Measurements from ENCODE around the gene NCS1.

The NCS1 gene

DNA sequence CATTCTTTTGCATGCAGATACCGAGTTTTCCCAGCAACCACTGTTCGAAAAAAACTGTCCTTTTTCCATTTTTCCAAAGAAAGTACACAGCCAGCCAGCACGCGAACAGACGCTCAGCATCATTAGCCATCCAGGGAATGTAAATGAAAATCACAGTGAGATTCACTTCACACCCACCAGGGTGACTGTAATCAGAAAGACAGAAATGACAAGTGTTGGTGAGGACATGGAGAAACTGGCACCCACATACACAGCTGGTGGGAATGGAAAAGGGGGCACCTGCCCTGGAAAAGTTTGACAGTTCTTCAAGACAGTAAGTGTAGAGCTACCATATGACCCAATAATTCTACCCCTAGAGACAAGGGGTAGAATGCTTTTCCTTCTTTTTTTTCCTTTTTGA lies 25.0 kb upstream of the NCS1 start:
- no peak for DNase-seq (ENCODE audit: low read depth in 3 of 3)

DNA sequence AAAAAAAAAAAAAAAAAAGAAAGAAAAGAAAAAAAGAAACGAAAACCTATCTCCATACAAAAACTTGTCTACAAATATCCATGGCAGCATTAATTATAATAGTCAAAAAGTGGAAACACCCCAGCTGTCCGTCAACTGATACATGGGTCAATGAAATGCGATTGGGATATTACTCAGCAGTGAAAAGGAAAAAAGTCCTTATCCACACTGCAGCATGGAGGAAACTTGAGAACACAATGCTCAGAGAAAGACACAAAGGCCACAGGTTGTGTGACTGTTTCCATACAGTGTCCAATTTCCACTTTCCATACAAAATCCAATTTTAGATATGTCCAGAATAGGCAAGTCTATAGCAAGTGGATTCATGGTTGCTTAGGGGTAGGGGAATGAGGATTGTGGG lies 24.3 kb upstream of the NCS1 start:
- DNase-seq (ENCODE audit: low read depth in 3 of 3), result no peak

DNA sequence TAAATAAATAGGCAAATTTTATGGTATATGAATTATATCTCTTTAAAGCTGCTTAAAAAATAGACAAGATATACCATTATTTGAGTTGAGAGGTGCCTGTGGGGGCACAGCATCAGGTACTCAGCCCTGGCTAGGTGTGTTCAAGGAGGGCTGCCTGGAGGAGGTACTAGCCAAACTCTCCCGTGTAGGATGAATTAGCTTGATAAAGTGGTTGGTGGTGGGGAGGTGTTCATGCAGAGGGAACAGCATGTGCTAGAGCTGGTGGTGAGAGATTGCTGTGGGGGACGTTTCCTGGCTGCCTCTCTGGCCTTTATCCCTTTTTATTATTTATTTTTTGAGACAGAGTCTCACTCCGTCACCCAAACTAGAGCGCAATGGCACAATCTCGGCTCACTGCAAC lies 23.2 kb upstream of the NCS1 start:
- no peak for DNase-seq (ENCODE audit: low read depth in 3 of 3)

DNA sequence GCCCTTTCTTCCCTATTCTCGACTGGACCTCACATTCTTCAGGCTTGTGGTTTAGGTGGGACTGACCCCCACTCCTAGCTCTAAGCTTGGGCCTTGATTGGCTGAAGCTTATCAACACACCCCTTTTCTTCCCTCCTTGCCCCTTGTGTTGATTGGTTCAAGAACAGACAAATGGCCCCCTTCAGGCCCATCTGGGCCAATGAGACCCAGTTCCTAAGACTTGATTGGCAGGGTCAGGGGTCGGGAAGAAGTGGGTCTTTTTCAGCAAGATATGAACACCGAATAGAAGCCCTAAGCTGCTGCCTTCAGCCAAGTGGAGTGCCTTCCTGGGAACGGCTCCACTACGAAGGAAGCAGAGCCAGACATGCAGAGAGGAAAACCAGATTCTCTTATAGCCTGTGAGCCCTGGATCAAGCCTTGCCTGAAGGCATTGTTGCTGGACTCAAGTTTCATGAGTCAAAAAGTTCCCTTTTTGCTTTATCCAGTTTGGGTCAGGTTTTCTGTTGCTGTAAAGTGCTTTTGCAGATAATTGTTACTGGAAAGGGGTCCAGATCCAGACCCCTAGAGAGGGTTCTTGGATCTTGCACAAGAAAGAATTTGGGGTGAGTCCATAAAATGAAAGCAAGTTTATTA lies 22.4 kb upstream of the NCS1 start:
- DNase-seq (ENCODE audit: low read depth in 3 of 3), result no peak

DNA sequence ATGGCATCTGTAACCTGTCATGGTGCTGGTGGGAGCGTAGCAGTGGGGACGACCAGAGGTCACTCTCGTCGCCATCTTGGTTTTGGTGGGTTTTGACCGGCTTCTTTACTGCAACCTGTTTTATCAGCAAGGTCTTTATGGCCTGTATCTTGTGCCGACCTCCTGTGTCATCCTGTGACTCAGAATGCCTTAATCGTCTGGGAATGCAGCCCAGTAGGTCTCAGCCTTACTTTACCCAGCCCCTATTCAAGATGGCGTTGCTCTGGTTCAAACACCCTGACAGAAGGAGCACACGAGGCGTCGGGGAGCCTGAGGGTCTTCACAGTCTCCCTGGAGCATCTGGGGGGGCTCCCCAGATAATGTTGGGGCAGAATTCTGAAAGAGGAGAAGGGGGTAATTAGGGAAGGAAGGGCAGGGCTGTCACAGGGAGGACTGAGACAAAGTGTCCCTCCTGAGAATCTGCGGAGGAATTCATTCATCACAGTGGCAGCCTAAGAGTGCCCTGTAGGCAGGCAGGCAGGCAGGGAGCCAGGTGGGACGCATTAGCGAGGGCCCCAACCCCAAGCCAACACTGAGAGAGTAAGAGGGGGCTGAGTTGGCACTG lies 21.3 kb upstream of the NCS1 start:
- no peak for DNase-seq (ENCODE audit: low read depth in 3 of 3)

DNA sequence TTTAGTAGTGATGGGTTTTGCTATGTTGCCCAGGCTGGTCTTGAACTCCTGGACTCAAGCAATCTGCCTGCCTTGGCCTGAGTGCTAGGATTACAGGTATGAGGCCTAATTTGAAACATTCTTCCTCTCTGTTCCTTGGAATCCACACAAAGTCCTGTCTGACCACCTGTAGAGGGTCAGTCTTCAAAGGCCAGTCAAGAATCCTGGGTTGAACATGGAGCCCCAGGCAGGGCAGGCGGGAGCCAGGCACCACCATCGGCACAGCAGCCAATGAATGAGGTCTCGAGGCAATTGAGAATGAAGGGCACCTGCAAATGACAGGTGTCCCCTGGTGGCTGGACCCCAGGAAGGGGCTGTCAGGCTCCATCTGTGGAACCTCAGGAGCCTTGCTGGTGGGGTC lies 17.4 kb upstream of the NCS1 start:
- DNase-seq (ENCODE audit: low read depth in 3 of 3), result no peak

DNA sequence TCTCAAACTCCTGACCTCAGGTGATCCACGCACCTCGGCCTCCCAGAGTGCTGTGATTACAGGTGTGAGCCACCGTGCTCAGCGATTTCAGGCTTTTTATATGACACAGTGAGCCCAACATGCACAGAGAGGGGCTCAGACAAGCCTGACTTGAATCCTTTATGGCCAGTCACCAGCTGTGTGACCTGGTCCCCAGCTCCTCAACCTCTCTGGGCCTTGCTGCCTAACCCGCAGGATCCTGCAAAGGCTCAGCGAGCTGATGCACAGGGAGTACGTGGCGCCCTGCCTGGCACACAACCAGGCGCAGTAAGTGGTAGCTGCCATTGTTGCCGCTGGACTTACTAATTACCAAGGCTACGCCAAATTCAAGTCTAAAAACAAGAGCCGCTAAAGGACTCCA lies 16.6 kb upstream of the NCS1 start:
- no peak for DNase-seq (ENCODE audit: low read depth in 3 of 3)

DNA sequence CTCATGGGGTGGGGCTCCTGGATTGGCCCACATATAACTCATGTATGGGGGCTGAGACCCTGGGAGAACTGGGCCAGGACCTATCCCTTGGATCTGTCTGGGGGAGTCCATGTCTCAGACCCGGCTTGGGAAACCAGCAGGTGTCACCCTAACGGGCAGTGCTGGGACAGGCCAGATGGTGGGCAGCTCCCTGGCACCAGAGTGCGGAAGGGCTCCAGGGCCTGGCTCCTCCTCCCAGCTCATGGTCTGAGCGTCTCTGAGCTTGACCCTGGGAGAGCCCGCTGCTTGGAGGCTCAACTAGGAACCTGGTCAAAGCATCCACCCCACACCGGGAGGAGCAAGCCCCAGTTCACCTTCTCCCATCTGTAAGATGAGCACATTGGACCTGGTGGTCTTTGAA lies 15.5 kb upstream of the NCS1 start:
- DNase-seq (ENCODE audit: low read depth in 3 of 3), result no peak

DNA sequence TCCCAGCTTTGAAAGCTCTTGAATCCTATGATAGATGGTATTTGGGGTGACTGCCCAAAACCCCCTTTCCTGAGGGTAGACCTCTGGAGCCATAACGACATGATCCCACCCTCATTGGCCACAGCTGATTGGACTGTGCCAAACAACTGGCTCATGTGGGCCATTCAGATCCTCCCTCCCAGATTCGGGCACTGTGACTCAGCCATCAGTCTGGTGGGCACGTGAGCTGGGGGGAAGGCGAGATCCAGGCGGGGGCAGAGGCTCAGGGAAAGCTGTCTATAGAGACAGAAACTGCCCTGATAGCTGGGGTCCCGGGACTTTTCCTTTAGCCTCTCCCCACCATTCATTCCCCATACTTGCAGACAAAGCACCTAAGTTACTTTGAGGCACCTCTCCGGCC lies 15.1 kb upstream of the NCS1 start:
- DNase-seq (ENCODE audit: low read depth in 3 of 3), result no peak

DNA sequence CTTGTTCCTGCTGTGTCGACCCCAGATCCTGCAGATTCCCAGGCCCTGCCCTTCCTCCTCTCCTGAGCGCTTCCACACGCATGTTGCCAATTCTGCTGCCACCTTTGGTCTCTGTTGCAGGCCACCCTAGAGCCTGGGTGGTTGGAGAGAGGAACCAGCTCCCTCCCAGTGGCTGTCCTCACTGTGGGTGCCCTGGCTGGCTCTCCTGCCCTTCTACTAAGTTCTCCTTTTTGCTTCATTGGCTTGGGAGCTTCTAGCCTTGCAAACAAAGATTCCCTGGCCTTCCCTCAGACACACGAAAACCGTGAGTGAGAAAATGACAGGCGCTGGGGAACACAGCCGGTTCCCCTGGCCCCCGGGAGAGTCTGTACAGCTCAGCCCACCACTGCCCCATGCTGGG lies 14.2 kb upstream of the NCS1 start:
- no peak for DNase-seq (ENCODE audit: low read depth in 3 of 3)

DNA sequence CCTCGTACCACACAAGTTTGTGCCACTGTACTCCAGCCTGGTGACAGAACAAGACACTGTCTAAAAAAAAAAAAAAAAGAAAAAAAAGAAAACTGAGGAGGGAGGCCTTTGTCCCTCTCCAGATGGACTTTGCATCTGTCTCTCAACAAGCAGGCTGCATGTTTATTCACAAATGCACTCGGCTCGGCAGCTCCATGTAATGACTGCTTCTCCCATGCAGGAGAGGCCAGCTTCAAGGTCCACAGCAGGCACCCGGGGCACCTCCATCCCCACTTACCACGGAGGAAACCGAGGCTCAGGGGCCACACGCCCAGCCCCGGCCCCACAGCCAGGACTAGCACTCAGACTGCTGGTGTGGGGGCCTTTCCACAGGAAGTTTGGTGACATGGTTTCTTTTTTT lies 13.1 kb upstream of the NCS1 start:
- no peak for DNase-seq (ENCODE audit: low read depth in 3 of 3)

DNA sequence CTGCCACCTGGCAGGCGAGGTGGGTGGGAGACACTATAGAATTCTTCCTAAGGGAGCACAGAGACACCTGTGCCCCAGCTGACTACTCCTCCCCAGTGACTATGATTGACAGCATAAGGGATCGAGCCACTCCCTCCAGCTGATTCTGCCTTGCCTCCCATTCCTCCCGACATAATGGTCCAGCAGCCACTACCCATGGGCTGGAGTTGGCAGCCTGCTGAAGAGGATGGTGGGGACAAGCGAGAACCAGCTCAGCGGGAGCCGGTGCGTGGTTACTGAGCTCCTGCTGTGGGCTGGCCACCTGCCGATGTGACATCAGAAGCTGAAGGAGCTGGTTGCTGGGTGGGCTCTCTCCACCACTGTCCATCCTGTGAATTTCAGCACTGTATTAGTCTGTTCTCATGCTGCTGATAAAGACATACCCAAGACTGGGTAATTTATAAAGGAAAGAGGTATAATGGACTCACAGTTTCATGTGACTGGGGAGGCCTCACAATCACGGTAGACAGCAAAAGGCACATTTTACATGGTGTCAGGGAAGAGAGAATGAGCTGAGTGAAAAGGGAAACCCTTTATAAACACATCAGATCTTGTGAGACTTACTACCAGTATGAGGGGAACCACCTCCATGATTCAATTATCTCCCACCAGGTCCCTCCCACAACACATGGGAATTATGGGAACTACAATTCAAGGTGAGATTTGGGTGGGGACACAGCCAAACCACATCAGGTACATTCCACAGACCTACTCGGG lies 12.1 kb upstream of the NCS1 start:
- DNase-seq (ENCODE audit: low read depth in 3 of 3), result no peak

DNA sequence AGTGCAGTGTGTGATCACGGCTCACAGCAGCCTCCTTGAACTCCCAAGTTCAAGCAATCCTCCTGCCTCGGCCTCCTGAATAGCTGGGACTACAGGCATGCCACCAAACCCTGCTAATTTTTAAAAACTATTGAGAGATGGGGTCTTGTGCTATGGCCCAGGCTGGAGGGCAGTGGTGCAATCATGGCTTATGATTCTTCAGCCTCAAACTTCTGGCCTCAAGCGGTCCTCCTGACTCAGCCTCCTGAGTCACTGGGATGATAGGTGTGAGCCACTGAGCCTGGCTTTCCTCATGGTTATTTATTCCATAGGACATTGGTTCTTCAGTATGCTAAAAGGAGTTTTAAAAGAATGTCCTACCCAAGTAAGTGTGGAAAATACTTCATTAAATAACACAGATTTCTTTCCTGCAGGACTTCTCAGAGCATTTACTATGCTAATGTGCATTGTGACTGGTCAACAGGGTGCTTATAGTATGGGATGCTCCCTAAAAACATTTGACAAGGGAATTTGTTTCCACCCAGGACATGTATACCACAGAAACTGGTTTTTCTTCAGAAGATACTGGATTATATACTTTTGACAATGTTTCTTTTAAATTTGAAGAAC lies 11.2 kb upstream of the NCS1 start:
- no peak for DNase-seq (ENCODE audit: low read depth in 3 of 3)

DNA sequence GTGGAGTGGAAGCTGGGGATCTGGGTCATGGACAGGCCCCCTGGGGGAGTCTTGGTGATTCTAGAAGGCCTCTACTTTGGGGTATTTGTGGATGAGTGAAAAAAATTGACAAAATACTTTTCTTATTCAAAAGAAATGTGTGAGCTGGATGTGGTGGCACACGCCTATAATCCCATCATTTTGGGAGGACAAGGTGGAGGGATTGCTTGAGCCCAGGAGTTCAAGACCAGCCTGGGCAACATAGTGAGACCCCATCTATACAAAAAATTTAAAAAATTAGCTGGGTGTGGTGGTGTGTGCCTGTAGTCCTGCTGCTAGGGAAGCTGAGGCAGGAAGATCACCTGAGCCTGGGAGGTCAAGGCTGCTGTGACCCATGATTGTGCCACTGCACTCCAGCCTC lies 6.6 kb upstream of the NCS1 start:
- DNase-seq (ENCODE audit: low read depth in 3 of 3), result no peak

DNA sequence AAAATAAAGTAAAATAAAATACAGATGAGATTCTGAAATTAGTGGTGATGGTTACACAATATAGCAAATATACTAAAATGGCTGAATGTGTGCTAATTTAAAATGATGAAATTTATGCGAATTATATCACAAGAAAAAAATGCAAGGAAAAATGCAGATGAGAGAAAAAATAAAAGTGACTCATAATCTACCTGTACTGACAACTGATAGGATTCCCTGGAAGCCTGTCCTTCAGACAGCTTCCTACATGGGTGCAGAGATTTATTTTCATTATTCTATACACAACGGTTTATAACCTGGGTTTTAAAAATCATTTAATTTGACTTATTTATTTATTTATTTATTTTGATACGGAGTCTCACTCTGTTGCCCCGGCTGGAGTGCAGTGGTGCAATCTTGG lies 5.8 kb upstream of the NCS1 start:
- DNase-seq (ENCODE audit: low read depth in 3 of 3), result no peak

DNA sequence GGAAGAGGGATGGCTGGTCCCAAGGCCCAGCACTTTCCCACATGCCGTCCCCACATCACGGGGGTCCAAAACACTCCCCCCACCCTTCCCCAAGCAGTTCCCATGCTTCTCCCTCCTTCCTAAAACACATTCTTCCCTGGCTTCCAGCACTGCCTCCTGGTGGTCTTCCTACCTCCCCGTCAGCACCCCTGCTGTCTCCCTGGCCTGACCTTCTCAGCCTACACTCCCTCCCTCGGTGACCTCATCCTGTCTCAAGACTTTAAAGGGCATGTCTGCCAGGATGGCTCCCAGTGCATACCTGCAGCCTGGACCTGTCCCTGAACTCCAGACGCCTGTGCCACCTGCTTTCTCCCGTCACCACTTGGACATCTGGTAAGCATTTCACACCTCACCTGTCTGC lies 4.3 kb upstream of the NCS1 start:
- no peak for DNase-seq (ENCODE audit: low read depth in 3 of 3)

DNA sequence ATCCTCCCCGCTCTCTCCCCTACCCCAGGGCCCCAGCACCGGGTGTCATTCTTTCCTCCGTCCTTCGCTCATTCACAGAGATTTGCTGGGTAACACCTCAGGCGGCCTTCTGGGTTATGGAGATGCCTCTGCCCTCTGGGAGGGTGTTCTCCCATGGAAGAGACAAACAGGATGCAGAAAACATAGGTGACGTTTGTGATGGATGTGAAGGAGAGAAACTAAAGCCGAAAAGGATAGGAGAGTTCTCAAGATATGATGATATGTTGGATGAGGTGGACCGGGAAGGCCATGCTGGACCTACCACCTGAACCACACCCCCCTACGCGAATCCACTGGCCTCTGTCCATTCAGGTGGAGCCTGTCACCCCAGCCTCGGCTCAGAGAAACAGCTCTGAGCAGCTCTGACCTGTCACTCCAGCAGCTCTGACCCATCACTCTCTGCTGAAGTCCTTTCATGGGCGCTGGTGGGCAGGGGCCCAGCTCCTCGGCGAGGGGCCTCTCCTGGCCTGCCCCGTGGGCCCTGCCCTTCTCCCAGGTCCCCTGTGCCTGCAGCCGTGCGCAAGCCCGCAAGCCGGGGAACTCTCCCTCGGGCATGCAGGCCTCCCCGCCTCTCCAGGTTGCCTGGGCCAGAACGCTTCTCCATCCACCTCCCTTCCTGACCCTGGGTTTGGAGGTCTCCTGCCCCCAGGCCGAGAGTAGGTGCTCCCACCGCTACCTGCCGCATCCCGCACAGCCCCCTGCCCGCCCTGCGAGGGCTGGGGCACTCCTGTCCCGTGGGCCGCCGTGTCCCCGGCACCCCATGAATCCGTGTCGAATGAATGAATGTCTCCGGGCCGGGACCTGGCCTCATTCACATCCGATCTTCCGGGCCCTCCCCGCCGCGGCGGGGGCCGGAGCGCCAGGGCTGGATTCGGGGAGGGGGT lies 717 bp upstream of the NCS1 start:
- DNase-seq (ENCODE audit: low read depth in 3 of 3), result no peak

DNA sequence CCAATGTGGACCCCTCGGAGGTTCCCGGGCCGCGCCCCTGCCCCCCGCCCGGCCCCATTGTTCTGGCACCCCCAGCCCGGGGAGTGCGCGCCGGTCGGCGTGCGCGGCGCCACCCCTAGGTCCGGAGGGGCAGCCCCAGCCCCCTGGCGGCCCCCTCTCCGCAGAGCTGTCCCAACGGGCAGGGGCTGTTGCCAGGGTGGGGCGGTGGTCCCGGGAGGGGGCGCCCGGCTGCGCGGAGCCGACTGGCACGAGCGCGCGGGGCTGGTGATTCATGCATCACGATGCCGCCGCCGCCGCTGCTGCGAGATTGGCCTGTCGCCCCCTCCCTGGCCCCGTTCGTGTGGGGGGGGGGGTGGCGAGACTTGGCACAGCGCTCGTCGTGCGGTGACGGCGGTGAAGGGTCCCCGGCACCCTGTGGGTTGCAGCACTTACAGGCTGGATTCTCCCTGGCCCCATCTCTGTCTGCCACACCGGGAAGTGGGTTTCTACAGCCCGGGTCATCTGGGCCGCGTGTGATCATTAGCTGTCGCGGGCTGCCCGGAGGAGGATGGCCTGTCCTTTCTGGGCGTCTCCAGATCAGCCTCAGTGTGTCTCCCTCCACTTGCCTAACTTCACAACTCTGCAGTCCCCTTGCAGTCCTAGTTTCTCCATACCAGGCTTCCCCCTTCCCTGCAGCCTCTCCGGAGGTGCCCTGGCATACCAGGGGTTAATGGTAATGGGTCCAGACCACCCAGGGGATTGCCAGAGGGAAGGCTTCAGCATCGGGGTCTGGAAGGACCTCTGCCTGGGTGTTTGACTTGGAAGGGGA lies 858 bp downstream of the NCS1 start:
- peak in 2 of 3 experiments; percentile 19 to 42 for DNase-seq (ENCODE audit: low read depth in 3 of 3)

DNA sequence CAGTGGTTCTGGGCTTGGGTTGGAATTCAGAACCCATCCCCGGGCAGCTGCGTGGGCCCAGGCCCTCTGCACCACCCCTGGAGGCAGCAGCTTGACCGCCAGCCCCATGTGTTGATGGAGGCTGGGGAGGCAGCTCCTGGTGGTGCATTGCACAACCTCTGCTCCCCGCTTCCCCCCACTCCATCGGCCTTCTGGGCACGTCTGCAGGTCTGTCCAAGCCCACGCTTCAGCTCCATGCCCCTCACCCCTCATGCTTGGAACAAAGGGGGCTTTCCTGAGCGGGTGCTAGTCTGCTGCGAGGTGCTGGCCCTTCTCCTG lies 1.4 kb downstream of the NCS1 start:
- DNase-seq (ENCODE audit: low read depth in 3 of 3), result no peak

DNA sequence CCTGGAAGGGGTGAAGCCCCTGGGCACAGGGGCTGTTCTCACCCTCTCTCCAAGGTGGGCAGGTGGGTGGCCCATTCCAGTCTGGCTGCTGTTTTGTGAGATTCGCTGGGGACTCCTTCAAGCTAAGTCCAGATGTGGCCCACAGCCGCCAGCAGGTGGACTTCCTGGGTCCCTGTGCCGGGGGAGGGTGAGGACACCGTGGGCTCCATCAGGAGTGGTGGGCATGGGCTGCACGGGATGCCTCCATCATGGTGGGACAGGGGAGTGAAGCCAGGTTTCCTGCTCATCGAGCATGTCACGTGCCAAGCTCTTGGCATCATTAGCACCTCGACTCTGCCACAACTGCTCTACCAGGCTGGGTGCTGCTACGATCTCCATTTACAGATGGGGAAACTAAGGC lies 1.8 kb downstream of the NCS1 start:
- DNase-seq (ENCODE audit: low read depth in 3 of 3), result no peak

DNA sequence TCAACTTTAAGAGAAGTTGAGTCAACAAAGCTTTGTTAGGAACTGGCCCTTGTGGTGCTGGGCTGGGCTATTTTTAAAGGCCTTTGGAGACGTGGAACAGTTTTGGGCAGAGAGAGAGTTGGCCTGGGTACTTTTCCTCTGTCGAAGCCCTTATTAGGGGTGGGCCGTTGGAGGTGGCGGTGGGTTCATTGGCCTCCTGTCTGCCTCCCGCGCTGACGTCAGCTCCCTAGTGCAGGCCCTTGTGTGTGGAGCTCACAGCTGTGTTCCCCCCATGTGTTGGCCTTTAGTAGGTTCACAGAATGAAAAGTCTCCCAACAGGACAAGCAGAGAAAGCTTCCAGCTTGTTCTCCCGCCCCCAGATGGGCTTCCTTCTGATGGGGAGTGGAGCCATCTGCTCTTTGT lies 2.7 kb downstream of the NCS1 start:
- DNase-seq (ENCODE audit: low read depth in 3 of 3), result no peak
